Measurements from ENCODE around the gene NENF. TPM values are rescaled to one million over a fixed set of nuclear protein-coding genes. Genes with fewer than 3 reads are reported as not detected.

Gene NENF
- total RNA-seq, 4 donors from 2014 or later: 42.8 to 113 (median 75.7) TPM

DNA sequence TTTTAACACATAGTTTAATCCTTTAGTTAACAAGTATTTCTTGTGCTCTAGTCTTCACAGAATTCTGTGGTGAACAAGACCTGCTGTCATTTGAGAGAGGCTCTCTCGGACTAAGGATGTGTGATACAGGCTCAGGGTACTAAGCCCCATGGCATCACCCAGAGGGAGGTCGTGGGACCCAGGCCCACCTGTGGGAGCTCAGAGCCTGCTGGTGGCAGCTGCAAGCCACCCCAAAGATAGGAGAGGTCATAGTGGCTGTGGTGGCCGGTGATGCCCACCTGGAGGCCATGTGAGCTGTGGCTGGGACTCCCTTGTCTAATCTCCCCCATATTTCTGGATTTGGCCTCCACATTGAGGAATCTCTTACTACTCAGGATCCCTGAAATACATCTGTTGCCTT, 22.0 kb downstream of the NENF start:
- H3K4me3 ChIP-seq: no peak overlapping the region
- peak overlapping the region in 1 of 4 donors; percentile 13 for H3K27ac ChIP-seq
- 90 to 100% methylated on average over 1 to 2 of the region's 3 CpGs for WGBS, 2 donors (ENCODE audit: low coverage in 1 of 2)
- no peaks in the 10 kb centered on the region for H3K36me3 ChIP-seq
- no peak for TF ChIP-seq EP300 (IDR thresholded peaks at IDR 0.05)
- no peak for TF ChIP-seq POLR2A (IDR thresholded peaks at IDR 0.05)
- no peak for TF ChIP-seq CTCF (IDR thresholded peaks at IDR 0.05)
- TF ChIP-seq POLR2AphosphoS5 (IDR thresholded peaks at IDR 0.05): no peak
- H3K4me1 ChIP-seq: peaks cover 0 to 49% (median 24%) of the 10 kb centered on the region in 3 donors
- no peak for ATAC-seq
- no peaks in the 10 kb centered on the region for H3K27me3 ChIP-seq
- H3K9me3 ChIP-seq: peaks cover 0 to 9% (median 0%) of the 10 kb centered on the region in 3 donors

- H3K27ac ChIP-seq: peak overlapping the region in 3 of 4 donors; percentile 66 to 76 (median 76)
- no peaks in the 10 kb centered on the region for H3K27me3 ChIP-seq
- WGBS, 2 donors (ENCODE audit: low coverage in 1 of 2): 71 to 88% methylated on average over 2 of the region's 2 CpGs
- peaks cover 0 to 45% (median 24%) of the 10 kb centered on the region in 3 donors for H3K4me1 ChIP-seq
- no peak for TF ChIP-seq CTCF (IDR thresholded peaks at IDR 0.05)
- no peak for TF ChIP-seq EP300 (IDR thresholded peaks at IDR 0.05)
- TF ChIP-seq POLR2A (IDR thresholded peaks at IDR 0.05): no peak
- no peak for TF ChIP-seq POLR2AphosphoS5 (IDR thresholded peaks at IDR 0.05)
- ATAC-seq: no peak
- H3K4me3 ChIP-seq: no peak overlapping the region
- no peaks in the 10 kb centered on the region for H3K36me3 ChIP-seq
- H3K9me3 ChIP-seq: peaks cover 0 to 9% (median 0%) of the 10 kb centered on the region in 3 donors
Observed at GRCh38 chr1:212455401-212455800, 22.7 kb downstream of the NENF start.

DNA sequence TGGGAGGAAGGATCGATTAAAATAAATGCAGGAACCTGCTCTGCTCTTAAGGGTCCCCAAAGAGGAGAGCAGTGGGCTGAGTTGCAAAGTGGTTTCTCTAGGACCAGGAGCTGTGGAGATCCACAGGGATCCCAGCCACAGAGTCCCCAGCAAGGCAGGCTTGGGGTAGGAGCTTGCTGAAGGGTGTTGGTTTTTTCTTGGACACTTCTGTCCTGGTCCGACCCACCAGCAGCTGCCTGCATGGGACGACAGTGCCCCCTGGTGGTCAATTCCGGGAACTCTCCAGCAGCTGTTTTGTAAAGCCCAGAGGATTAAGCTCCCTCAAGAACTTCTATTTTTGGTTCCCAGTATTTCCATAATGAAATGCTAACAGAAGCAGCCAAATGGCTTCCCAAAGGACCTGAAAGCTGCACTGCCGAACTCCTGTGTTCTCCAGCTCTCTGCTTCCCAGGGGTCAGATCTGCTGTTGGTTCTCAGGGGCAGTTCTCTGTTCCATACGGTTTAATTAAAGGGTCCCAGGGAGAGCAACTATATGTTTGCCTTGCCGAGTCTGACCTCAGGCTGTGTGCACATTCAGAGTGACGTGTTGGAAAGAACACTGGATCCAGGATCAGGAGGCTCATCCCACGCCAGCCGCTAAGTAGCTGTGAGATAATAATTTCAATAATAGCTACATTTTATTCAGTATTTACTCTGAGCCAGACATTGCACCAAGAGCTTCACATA, 23.2 kb downstream of the NENF start:
- peak; percentile 87 for ATAC-seq
- Histone ChIP-seq H3K9me3 (peaks cover 0 to 9% (median 0%) of the 10 kb centered on the region in 3 donors), H3K36me3 (no peaks in the 10 kb centered on the region), H3K27me3 (no peaks in the 10 kb centered on the region), H3K4me3 (no peak overlapping the region), H3K4me1 (peaks cover 0 to 40% (median 24%) of the 10 kb centered on the region in 3 donors), H3K27ac (peak overlapping the region; percentile 59 to 76 (median 71))
- TF ChIP-seq POLR2AphosphoS5 (IDR thresholded peaks at IDR 0.05): no peak
- peak in 3 of 4 experiments; percentile 98 to 99 (median 99) for TF ChIP-seq CTCF (IDR thresholded peaks at IDR 0.05)
- no peak for TF ChIP-seq POLR2A (IDR thresholded peaks at IDR 0.05)
- 20 to 25% methylated on average over 2 to 4 of the region's 10 CpGs for WGBS, 2 donors (ENCODE audit: low coverage in 1 of 2)

GRCh38 chr1:212457740-212458338, 25.1 kb downstream of the NENF start:
- H3K9me3 ChIP-seq: peaks cover 0 to 9% (median 0%) of the 10 kb centered on the region in 3 donors
- H3K36me3 ChIP-seq: no peaks in the 10 kb centered on the region
- no peak overlapping the region for H3K4me3 ChIP-seq
- H3K4me1 ChIP-seq: peaks cover 0 to 30% (median 19%) of the 10 kb centered on the region in 3 donors
- no peaks in the 10 kb centered on the region for H3K27me3 ChIP-seq
- TF ChIP-seq POLR2AphosphoS5 (IDR thresholded peaks at IDR 0.05) (no peak), POLR2A (IDR thresholded peaks at IDR 0.05) (no peak), EP300 (IDR thresholded peaks at IDR 0.05) (no peak), CTCF (IDR thresholded peaks at IDR 0.05) (peak in 2 of 4 experiments; percentile 14 to 53)
- 47 to 69% methylated on average over 3 to 8 of the region's 8 CpGs for whole genome bisulfite sequencing, 2 donors (ENCODE audit: low coverage in 1 of 2)
- H3K27ac ChIP-seq: no peak overlapping the region
- ATAC-seq: no peak
